HepG2 (cell line): ENCODE results near the gene NAP1L4. TPM values are rescaled to one million over a fixed set of nuclear protein-coding genes. Genes with fewer than 3 reads are reported as not detected.

Source experiments
- ATAC-seq: fragments of 200-7000 bp; cut with Tn5 transposase; 3 replicates; pipeline ENCODE4 v1.9.1; 2020; ENCODE audit warnings: mild to moderate bottlenecking, moderate library complexity
- BruUV-seq: library from RNA; stranded (reverse); fragments of 400-500 nt; replicated peaks from 2 replicates; lab custom pipeline; 2021; lab: Mats Ljungman, UMichigan
- CTCF ChIA-PET: fragments of 300-600 bp; formaldehyde crosslinking; extraction: SDS; loops from one replicate; lab custom pipeline; 2021; ENCODE audit warnings: low total read pairs, inconsistent platforms, low intra/inter-chr PET ratio; lab: Yijun Ruan, JAX
- POLR2A ChIA-PET: fragments of 350-600 bp; sonication (Branson Sonifier 250); formaldehyde crosslinking; loops from one replicate; lab custom pipeline; 2020; ENCODE audit warnings: antibody characterized with exemption, inconsistent platforms; lab: Yijun Ruan, JAX
- DNase-seq: peaks from one replicate; pipeline ENCODE4 v3.0.0-alpha.2; 2015; ENCODE audit warnings: low spot score
- FAIRE-seq: peaks from 3 replicates; lab custom pipeline; 2011; peaks lifted over from hg19 to GRCh38; lab: Jason Lieb, UNC
- H2AFZ ChIP-seq: one replicate; pipeline ENCODE4 v1.6.1; 2011; ENCODE audit warnings: low read length, inconsistent platforms
- H3K27ac ChIP-seq: fragments of 300-600 bp; 3 replicates; pipeline ENCODE4 v1.8.0; 2011; ENCODE audit warnings: mixed run types, mild to moderate bottlenecking, mixed read lengths, low read length, inconsistent platforms; ENCODE audit not compliant: insufficient read depth; ENCODE audit errors: extremely low read length
- H3K27me3 ChIP-seq, 2 experiments: fragments of 200-600 bp in 1 of 2; 2 replicates in 1 of 2; 3 replicates in 1 of 2; pipeline versions ENCODE4 v1.6.0 to v1.8.0; 2011; ENCODE audit warnings: low read length in 2 of 2, mild to moderate bottlenecking in 2 of 2, moderate library complexity in 2 of 2, inconsistent platforms in 1 of 2; ENCODE audit not compliant: insufficient read depth in 2 of 2, control insufficient read depth in 1 of 2
- H3K36me3 ChIP-seq, 2 experiments: fragments of 200-600 bp in 1 of 2; replicated peaks in 1 of 2; 2 replicates in 1 of 2; 3 replicates in 1 of 2; pipeline versions ENCODE4 v1.5.1 to v1.8.0; 2011; ENCODE audit warnings: low read length in 2 of 2, inconsistent platforms in 1 of 2; ENCODE audit not compliant: insufficient read depth in 2 of 2, control insufficient read depth in 1 of 2
- H3K4me1 ChIP-seq: 2 replicates; pipeline ENCODE4 v1.5.1; 2012; ENCODE audit warnings: low read length, inconsistent platforms; ENCODE audit not compliant: insufficient read depth
- H3K4me2 ChIP-seq: 2 replicates; pipeline ENCODE4 v1.6.0; 2011; ENCODE audit warnings: low read depth, low read length, inconsistent platforms
- H3K4me3 ChIP-seq, 3 experiments: fragments of 200-600 bp in 1 of 3; sonication (generic), shearing (Covaris generic) in 1 of 3; replicated peaks in 1 of 3; 2 replicates each; pipeline ENCODE4 v1.5.1; 2011 to 2016; ENCODE audit warnings: low read length in 3 of 3, inconsistent platforms in 2 of 3, low read depth in 2 of 3, mild to moderate bottlenecking in 2 of 3, control low read depth in 1 of 3, mixed read lengths in 1 of 3; ENCODE audit not compliant: insufficient read depth in 1 of 3
- H3K79me2 ChIP-seq: one replicate; pipeline ENCODE4 v1.6.1; 2011; ENCODE audit warnings: low read length, inconsistent platforms; ENCODE audit not compliant: insufficient read depth
- H3K9ac ChIP-seq: 2 replicates; pipeline ENCODE4 v1.6.0; 2011; ENCODE audit warnings: mild to moderate bottlenecking, low read depth, low read length, inconsistent platforms; ENCODE audit not compliant: insufficient read depth
- H3K9me3 ChIP-seq: 2 replicates; pipeline ENCODE4 v1.5.1; 2012; ENCODE audit warnings: mild to moderate bottlenecking, low read length
- H4K20me1 ChIP-seq: 2 replicates; pipeline ENCODE4 v1.6.0; 2011; ENCODE audit warnings: inconsistent platforms, mild to moderate bottlenecking, low read length, moderate library complexity; ENCODE audit not compliant: insufficient read depth
- ATF7 ChIP-seq, 2 experiments: fragments of 450-650 bp in 1 of 2; sonication (generic) in 1 of 2; formaldehyde crosslinking in 1 of 2; IDR thresholded peaks; 2 replicates each; pipeline versions ENCODE4 v1.4.0 to v1.6.1; 2016 to 2020; ENCODE audit warnings: antibody characterized with exemption in 1 of 2, mild to moderate bottlenecking in 1 of 2, missing genetic modification reagents in 1 of 2
- NR2C2 ChIP-seq: sonication (generic); formaldehyde crosslinking; IDR thresholded peaks from 2 replicates; pipeline ENCODE4 v1.4.0; 2020; ENCODE audit warnings: missing genetic modification reagents, mild to moderate bottlenecking, moderate library complexity, borderline replicate concordance
- ZBTB2 ChIP-seq: sonication (generic); formaldehyde crosslinking; IDR thresholded peaks from 2 replicates; pipeline ENCODE4 v1.8.0; 2022; ENCODE audit warnings: low read depth, missing genetic modification reagents
- ZFYVE20 ChIP-seq: sonication (generic); formaldehyde crosslinking; IDR thresholded peaks from 2 replicates; pipeline ENCODE4 v1.8.0; 2023; ENCODE audit warnings: low read depth, mild to moderate bottlenecking, moderate library complexity, missing genetic modification reagents, borderline replicate concordance
- ZKSCAN1 ChIP-seq: fragments of 150-350 bp; IDR thresholded peaks from 2 replicates; pipeline ENCODE4 v1.6.1; 2014; ENCODE audit warnings: low read length
- WGBS: methylation state at CpG from one replicate; pipeline ENCODE4 v1.1.6; 2017; ENCODE audit warnings: low lambda C conversion rate; 5-methylcytosine and 5-hydroxymethylcytosine counted together
- in situ Hi-C: cut with HindIII; loops from 2 replicates; pipeline ENCODE4 v1.10.0; 2017; ENCODE audit warnings: low pct_unique_long_range_greater_than_20kb; ENCODE audit not compliant: extremely low pct_ligation_motif_present
- intact Hi-C: fragments of 100-400 bp; cut with micrococcal nuclease; formaldehyde crosslinking; loops from one replicate; pipeline ENCODE4 v1.10.0; 2022; ENCODE audit not compliant: unreplicated experiment
- polyA plus RNA-seq, 8 experiments: library from polyadenylated mRNA; depleted of rRNA in 3 of 8; stranded (reverse) in 7 of 8; unstranded in 1 of 8; fragments of >200 nt; fragmentation: Illumina TruSeq in 4 of 8; extraction: Trizol in 4 of 8; gene quantifications; 2 replicates each; pipeline versions ENCODE4 v1.2.1 to v1.2.3, GENCODE V29; 2011 to 2016; ENCODE audit warnings: low read depth in 4 of 8, missing spikeins in 1 of 8, mixed read lengths in 1 of 8; ENCODE audit not compliant: insufficient read depth in 1 of 8
- total RNA-seq, 5 experiments: library from RNA; depleted of rRNA; stranded (reverse); fragments of >200 nt; fragmentation: Illumina TruSeq; extraction: Trizol; gene quantifications; 2 replicates each; pipeline ENCODE4 v1.2.3, GENCODE V29; 2016; ENCODE audit warnings: low read depth in 1 of 5

The NAP1L4 gene
- total and polyA plus RNA-seq, 2 of the 13 experiments (the other 11 are each of a cell fraction or from before 2014, with no cell fraction given), result 64.0 to 186 TPM

DNA sequence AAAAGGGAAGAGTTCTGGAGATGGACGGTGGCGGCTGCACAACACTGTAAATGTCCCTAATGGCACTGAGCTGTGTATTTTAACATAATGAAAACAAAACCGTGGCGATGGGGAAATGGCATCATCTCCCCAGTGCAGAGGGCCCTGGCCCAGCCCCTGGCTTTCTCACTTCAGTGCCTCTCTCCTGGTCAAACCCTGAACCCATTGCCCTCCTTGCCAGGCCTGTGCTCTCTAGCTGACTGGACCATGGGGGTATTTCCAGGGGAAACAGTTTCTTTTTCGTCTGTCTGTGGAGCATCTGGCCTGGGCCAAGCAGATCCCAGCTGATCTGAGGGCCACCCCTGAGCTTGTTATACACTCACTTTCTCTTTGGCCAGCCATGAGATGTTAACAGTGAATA is 17.4 kb upstream of the NAP1L4 start (continued):
- no peak for TF ChIP-seq ZBTB2 (CRISPR knock-in tag)
- TF ChIP-seq, all 625 proteins: peak for 0

DNA sequence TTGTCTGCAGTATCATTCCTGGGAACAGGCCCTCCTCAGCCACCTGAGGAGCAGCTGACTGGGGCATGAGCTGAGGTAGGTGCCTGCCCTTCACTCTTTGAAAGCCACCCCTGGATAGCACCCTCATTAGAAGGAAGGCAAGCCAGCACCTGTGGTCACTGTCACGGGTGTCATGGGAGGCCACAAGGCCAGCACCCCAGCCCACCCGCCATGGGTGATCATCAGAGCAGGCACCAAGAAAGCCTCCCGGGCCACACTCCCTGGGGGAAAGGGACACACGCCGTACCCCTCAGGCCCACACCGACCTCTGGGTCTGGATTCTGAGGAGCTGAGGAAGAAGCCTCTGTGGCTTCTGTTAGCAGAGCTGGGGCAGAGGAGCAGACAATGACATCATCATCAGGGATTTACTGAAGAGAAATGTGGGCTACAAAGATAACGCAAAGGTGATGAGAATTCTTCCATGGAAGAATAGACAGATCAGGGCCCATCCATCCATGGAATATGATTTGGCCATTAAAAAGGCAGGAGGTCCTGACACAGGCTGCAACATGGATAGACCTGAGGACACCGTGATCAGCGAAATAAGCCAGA is 16.7 kb upstream of the NAP1L4 start:
- Histone ChIP-seq H2AFZ (no peak overlapping the region), H3K79me2 (no peaks in the 10 kb centered on the region), H4K20me1 (no peaks in the 10 kb centered on the region), H3K27ac (no peak overlapping the region), H3K9ac (no peak overlapping the region), H3K4me2 (no peak overlapping the region), H3K4me1 (no peaks in the 10 kb centered on the region), H3K36me3 (peaks cover 14 to 56% of the 10 kb centered on the region in 2 experiments), H3K27me3 (no peaks in the 10 kb centered on the region), H3K9me3 (no peaks in the 10 kb centered on the region), H3K4me3 (no peak overlapping the region)
- DNase-seq (no peak), ATAC-seq (no peak), FAIRE-seq (no peak)
- intact Hi-C loops (no loop called here), in situ Hi-C loops (no loop called here)
- POLR2A ChIA-PET, result no interaction called here
- CTCF ChIA-PET, result no interaction called here
- BruUV-seq, result no TSS peak
- WGBS, result 95% methylated on average over 5 of the region's 9 CpGs
- no peak for TF ChIP-seq NR2C2
- peak; percentile 87 for TF ChIP-seq ATF7 (IDR thresholded peaks at IDR 0.05)
- TF ChIP-seq ATF7 (CRISPR knock-in tag; IDR thresholded peaks at IDR 0.05), result no peak
- TF ChIP-seq ZKSCAN1, result no peak
- TF ChIP-seq ZFYVE20 (CRISPR knock-in tag), result no peak
